HG02642 (cell line): ENCODE measurements around the gene RNLS.

Experiments
- ATAC-seq: cut with Tn5 transposase; IDR thresholded peaks from one replicate; pipeline ENCODE4 v1.9.1; 2021; ENCODE audit warnings: mild to moderate bottlenecking; ENCODE audit not compliant: unreplicated experiment, poor library complexity

RNLS gene

GRCh38 chr10:88401671-88402347 is 181.3 kb downstream of the RNLS start:
- no peak for ATAC-seq

- no peak for ATAC-seq
Observed at GRCh38 chr10:88399240-88399639, 183.9 kb downstream of the RNLS start.

GRCh38 chr10:88395677-88396076 is 187.4 kb downstream of the RNLS start:
- no peak for ATAC-seq

GRCh38 chr10:88392222-88392621 is 190.9 kb downstream of the RNLS start:
- peak; percentile 85 for ATAC-seq

GRCh38 chr10:88390041-88390440 is 193.1 kb downstream of the RNLS start:
- no peak for ATAC-seq

GRCh38 chr10:88389456-88389855 is 193.7 kb downstream of the RNLS start:
- ATAC-seq: no peak

GRCh38 chr10:88388324-88388723 is 194.8 kb downstream of the RNLS start:
- ATAC-seq: no peak

- peak; percentile 44 for ATAC-seq
Observed at GRCh38 chr10:88386821-88387773, 196.0 kb downstream of the RNLS start.

- peak; percentile 46 for ATAC-seq
Observed at GRCh38 chr10:88386204-88386788, 196.8 kb downstream of the RNLS start.

- ATAC-seq: peak; percentile 75
Observed at GRCh38 chr10:88385601-88386203, 197.4 kb downstream of the RNLS start.

GRCh38 chr10:88383276-88383675 is 199.8 kb downstream of the RNLS start:
- ATAC-seq: no peak

GRCh38 chr10:88382699-88383098 is 200.4 kb downstream of the RNLS start:
- ATAC-seq: no peak

- no peak for ATAC-seq
Observed at GRCh38 chr10:88379575-88379974, 203.5 kb downstream of the RNLS start.

GRCh38 chr10:88377510-88377909 is 205.6 kb downstream of the RNLS start:
- ATAC-seq: no peak

- ATAC-seq: no peak
Observed at GRCh38 chr10:88374392-88375175, 208.5 kb downstream of the RNLS start.

GRCh38 chr10:88372881-88373592 is 210.1 kb downstream of the RNLS start:
- no peak for ATAC-seq

GRCh38 chr10:88372051-88372715 is 210.9 kb downstream of the RNLS start:
- no peak for ATAC-seq

- no peak for ATAC-seq
Observed at GRCh38 chr10:88370713-88371112, 212.4 kb downstream of the RNLS start.

GRCh38 chr10:88366772-88367171 is 216.3 kb downstream of the RNLS start:
- ATAC-seq: no peak
